ENCODE measurements around the gene OR4K15. TPM values are rescaled to one million over a fixed set of nuclear protein-coding genes. Genes with fewer than 3 reads are reported as not detected.

The OR4K15 gene, protein sequence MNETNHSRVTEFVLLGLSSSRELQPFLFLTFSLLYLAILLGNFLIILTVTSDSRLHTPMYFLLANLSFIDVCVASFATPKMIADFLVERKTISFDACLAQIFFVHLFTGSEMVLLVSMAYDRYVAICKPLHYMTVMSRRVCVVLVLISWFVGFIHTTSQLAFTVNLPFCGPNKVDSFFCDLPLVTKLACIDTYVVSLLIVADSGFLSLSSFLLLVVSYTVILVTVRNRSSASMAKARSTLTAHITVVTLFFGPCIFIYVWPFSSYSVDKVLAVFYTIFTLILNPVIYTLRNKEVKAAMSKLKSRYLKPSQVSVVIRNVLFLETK
- total RNA-seq = not detected
- not detected for polyA plus RNA-seq (2013, experiment 1 of 2)
- not detected for polyA plus RNA-seq (2013, experiment 2 of 2)
- 0 reads per million in 172 experiments for total RNA-seq

DNA sequence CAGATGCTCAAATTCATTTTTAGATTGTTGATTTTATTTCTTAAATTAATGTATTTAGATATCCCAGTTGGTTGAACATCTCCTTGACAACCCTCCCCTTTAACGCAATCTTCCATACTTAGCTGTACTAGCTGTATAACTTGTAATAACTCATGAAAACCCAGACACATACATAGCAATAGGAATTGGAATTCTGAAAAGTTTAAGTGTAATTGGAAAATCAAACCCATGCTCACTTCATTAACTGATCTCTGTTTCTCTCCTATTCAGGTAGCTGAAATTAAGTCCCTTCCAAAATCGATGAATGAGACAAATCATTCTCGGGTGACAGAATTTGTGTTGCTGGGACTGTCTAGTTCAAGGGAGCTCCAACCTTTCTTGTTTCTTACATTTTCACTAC lies at the start of gene OR4K15:
Gene OR4K15 (plus strand): TSS at position 301 of the 400 bp plus-strand sequence. CDS start 0 bp downstream, at position 301.
- Mint-ChIP-seq H3K4me3 (peak within 1 kb of the TSS; percentile 8), H3K4me1 (ENCODE audit: low read depth) (peaks cover 51% of the 10 kb centered on the region), H3K27ac (peak within 1 kb of the TSS; percentile 50), H3K9me3 (peaks cover 4% of the 10 kb centered on the region), H3K36me3 (ENCODE audit: low read depth) (peaks cover 16% of the 10 kb centered on the region), H3K27me3 (no peaks in the 10 kb centered on the region)
- Histone ChIP-seq H3K27me3 (ENCODE audit: control insufficient read depth in 1 of 2, insufficient read depth in 2 of 2, low read length in 2 of 2) (no peaks in the 10 kb centered on the region), H3K4me3 (ENCODE audit: low read length) (no peak within 1 kb of the TSS), H3K36me3 (ENCODE audit: insufficient read depth, low read length) (no peaks in the 10 kb centered on the region), H3K27ac (ENCODE audit: low read depth in 1 of 2, low read length in 2 of 2) (no peak within 1 kb of the TSS), H3K9me3 (ENCODE audit: control insufficient read depth in 1 of 2, insufficient read depth in 1 of 2, low read length in 2 of 2) (no peaks in the 10 kb centered on the region), H3K4me1 (ENCODE audit: insufficient read depth, low read length) (peaks cover 6% of the 10 kb centered on the region)
- ChIA-PET CTCF (no interaction called here), POLR2A (no interaction called here)
- intact Hi-C loops (cut with DNase I, micrococcal nuclease) = no loop called here
- DNase-seq (no peak), ATAC-seq (ENCODE audit: poor library complexity) (no peak)
- TF ChIP-seq, protein P1, sequence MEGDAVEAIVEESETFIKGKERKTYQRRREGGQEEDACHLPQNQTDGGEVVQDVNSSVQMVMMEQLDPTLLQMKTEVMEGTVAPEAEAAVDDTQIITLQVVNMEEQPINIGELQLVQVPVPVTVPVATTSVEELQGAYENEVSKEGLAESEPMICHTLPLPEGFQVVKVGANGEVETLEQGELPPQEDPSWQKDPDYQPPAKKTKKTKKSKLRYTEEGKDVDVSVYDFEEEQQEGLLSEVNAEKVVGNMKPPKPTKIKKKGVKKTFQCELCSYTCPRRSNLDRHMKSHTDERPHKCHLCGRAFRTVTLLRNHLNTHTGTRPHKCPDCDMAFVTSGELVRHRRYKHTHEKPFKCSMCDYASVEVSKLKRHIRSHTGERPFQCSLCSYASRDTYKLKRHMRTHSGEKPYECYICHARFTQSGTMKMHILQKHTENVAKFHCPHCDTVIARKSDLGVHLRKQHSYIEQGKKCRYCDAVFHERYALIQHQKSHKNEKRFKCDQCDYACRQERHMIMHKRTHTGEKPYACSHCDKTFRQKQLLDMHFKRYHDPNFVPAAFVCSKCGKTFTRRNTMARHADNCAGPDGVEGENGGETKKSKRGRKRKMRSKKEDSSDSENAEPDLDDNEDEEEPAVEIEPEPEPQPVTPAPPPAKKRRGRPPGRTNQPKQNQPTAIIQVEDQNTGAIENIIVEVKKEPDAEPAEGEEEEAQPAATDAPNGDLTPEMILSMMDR (IDR thresholded peaks at IDR 0.05) = no peak

DNA sequence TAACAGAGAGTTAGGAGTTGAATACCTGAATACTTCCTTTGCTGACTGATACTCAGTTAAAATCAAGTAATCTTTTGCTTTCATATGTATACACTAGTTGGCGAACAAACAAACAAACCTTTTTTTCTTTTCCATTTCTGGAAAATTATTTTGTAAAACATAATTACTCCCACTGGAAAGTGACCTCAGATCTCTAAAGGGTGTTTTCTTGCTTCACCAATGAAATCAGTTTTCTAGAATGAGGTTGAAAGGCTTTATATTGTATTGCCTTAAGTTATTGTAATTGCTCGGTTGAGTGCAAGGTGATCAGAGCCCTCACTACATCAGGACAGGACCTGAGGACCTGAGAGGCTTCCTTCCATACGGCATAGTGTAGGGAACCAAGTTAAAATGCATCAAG lies 44.8 kb upstream of the OR4K15 start, which contains the start of gene OR4K1:
Gene OR4K1 (plus strand): TSS at position 301 of the 400 bp plus-strand sequence. CDS start 4,750 bp downstream, outside the sequence.
- Mint-ChIP-seq H3K36me3 (ENCODE audit: low read depth) (no peaks in the 10 kb centered on the region), H3K4me3 (no peak within 1 kb of the TSS), H3K27ac (no peak within 1 kb of the TSS), H3K9me3 (no peaks in the 10 kb centered on the region), H3K27me3 (no peaks in the 10 kb centered on the region), H3K4me1 (ENCODE audit: low read depth) (no peaks in the 10 kb centered on the region)
- Histone ChIP-seq H3K27me3 (ENCODE audit: control insufficient read depth in 1 of 2, insufficient read depth in 2 of 2, low read length in 2 of 2) (no peaks in the 10 kb centered on the region), H3K9me3 (ENCODE audit: control insufficient read depth in 1 of 2, insufficient read depth in 1 of 2, low read length in 2 of 2) (no peaks in the 10 kb centered on the region), H3K4me3 (ENCODE audit: low read length) (no peak within 1 kb of the TSS), H3K27ac (ENCODE audit: low read depth in 1 of 2, low read length in 2 of 2) (no peak within 1 kb of the TSS), H3K4me1 (ENCODE audit: insufficient read depth, low read length) (no peaks in the 10 kb centered on the region), H3K36me3 (ENCODE audit: insufficient read depth, low read length) (no peaks in the 10 kb centered on the region)
- TF ChIP-seq, protein P1 (IDR thresholded peaks at IDR 0.05) = no peak
- no peak for DNase-seq
- ChIA-PET POLR2A (no interaction called here), CTCF (no interaction called here)
- no peak for ATAC-seq (ENCODE audit: poor library complexity)
- intact Hi-C loops (cut with DNase I, micrococcal nuclease) = no loop called here

DNA sequence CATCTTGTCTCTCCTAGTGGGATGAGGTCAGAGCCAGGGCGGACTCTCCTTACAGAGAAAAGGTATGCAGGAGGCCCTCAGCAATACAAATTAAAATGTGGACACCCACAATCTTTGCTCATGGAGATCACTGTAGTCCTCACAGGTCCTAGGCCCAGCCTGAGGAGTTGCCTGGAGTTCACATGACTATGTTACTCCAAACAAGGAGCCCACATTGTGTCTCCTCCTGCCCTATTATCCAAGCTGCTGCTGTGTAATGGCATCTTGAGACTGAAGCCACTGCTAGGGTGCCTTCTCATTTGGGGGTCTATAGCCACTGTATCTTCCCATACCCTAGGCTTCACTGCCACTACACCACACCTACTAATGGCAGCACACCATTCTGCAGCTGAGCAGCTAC lies 33.7 kb upstream of the OR4K15 start:
- ATAC-seq (ENCODE audit: poor library complexity) = no peak
- no peak overlapping the region for H3K4me3 ChIP-seq (ENCODE audit: low read length)
- H3K9me3 Mint-ChIP-seq = peaks cover 2% of the 10 kb centered on the region
- TF ChIP-seq, protein P1 (IDR thresholded peaks at IDR 0.05) = no peak
- H3K36me3 Mint-ChIP-seq (ENCODE audit: low read depth) = no peaks in the 10 kb centered on the region
- no peak overlapping the region for H3K4me3 Mint-ChIP-seq
- no peak overlapping the region for H3K27ac ChIP-seq (ENCODE audit: low read depth in 1 of 2, low read length in 2 of 2)
- H3K9me3 ChIP-seq (ENCODE audit: control insufficient read depth in 1 of 2, insufficient read depth in 1 of 2, low read length in 2 of 2) = no peaks in the 10 kb centered on the region
- H3K27me3 ChIP-seq (ENCODE audit: control insufficient read depth in 1 of 2, insufficient read depth in 2 of 2, low read length in 2 of 2) = no peaks in the 10 kb centered on the region
- no peaks in the 10 kb centered on the region for H3K4me1 ChIP-seq (ENCODE audit: insufficient read depth, low read length)
- CTCF ChIA-PET = no interaction called here
- H3K36me3 ChIP-seq (ENCODE audit: insufficient read depth, low read length) = no peaks in the 10 kb centered on the region
- no peak overlapping the region for H3K27ac Mint-ChIP-seq
- H3K27me3 Mint-ChIP-seq = no peaks in the 10 kb centered on the region
- POLR2A ChIA-PET = no interaction called here
- no peak for DNase-seq
- no peaks in the 10 kb centered on the region for H3K4me1 Mint-ChIP-seq (ENCODE audit: low read depth)
- intact Hi-C loops (cut with DNase I, micrococcal nuclease) = no loop called here
